Activated CD8-positive, alpha-beta memory T cell treated with anti-CD3 and anti-CD28 coated beads, Interleukin-2, amount 10 ng/mL, durations not matched to agents 7 days and 5 days (primary cell): Measurements from ENCODE around the gene PDXK. TPM values are rescaled to one million over a fixed set of nuclear protein-coding genes. Genes with fewer than 3 reads are reported as not detected.
"Not testable (repeated sequence)": the region's sequence is repeated elsewhere in the genome, so short reads cannot be mapped to it uniquely, and the experiment has no call there.

Experiments
- ATAC-seq: fragments of 150-1000 bp; cut with Tn5 transposase; one replicate; pipeline ENCODE4 v1.10.0; 2021; ENCODE audit warnings: moderate library complexity
- CTCF ChIA-PET: fragments of 350-600 bp; sonication (Branson Sonifier 250); formaldehyde crosslinking; loops from one replicate; lab custom pipeline; 2021; ENCODE audit warnings: antibody characterized with exemption; lab: Charles Lee
- DNase-seq: peaks from one replicate; pipeline ENCODE4 v3.0.0-alpha.2; 2020
- H3K27ac Mint-ChIP-seq: one replicate; pipeline ENCODE4 v1.8.0; 2021; ENCODE audit warnings: mild to moderate bottlenecking, mixed read lengths
- H3K27me3 Mint-ChIP-seq: one replicate; pipeline ENCODE4 v1.8.0; 2021; ENCODE audit warnings: mixed read lengths
- H3K36me3 Mint-ChIP-seq: one replicate; pipeline ENCODE4 v1.8.0; 2021; ENCODE audit warnings: mild to moderate bottlenecking, mixed read lengths
- H3K4me1 Mint-ChIP-seq: one replicate; pipeline ENCODE4 v1.8.0; 2021; ENCODE audit warnings: mixed read lengths
- H3K4me3 Mint-ChIP-seq: one replicate; pipeline ENCODE4 v1.8.0; 2021; ENCODE audit warnings: mild to moderate bottlenecking, moderate library complexity, mixed read lengths
- H3K9me3 Mint-ChIP-seq: one replicate; pipeline ENCODE4 v1.8.0; 2022; ENCODE audit warnings: low read depth, mixed read lengths
- total RNA-seq, 2 experiments: library from RNA; stranded (reverse); gene quantifications; one replicate each; pipeline ENCODE4 v1.2.3, GENCODE V29; 2021

The PDXK gene
- total RNA-seq = 10 to 100 TPM; 95.3 to 99.6 TPM

GRCh38 chr21:43718872-43719747 lies at the start of gene PDXK:
Gene PDXK (plus strand): TSS chr21:43719129. CDS start chr21:43719295, 166 bp downstream.
- ATAC-seq (peak; percentile 87), DNase-seq (peak; percentile 86)
- H3K27ac Mint-ChIP-seq = peak within 1 kb of the TSS; percentile 75
- CTCF ChIA-PET = interaction anchor here (0.9 to 1.4 kb wide), 3 partner anchors 8 to 14 kb away, joined by 3 to 6 read pairs (median 4); no protein-coding TSS in a partner anchor
- peaks cover 30% of the 10 kb centered on the region for H3K4me1 Mint-ChIP-seq
- H3K9me3 Mint-ChIP-seq = no peaks in the 10 kb centered on the region
- peak within 1 kb of the TSS; percentile 84 for H3K4me3 Mint-ChIP-seq
- peaks cover 22% of the 10 kb centered on the region for H3K27me3 Mint-ChIP-seq
- H3K36me3 Mint-ChIP-seq = peaks cover 4% of the 10 kb centered on the region

GRCh38 chr21:43669828-43670605 lies 48.9 kb upstream of the PDXK start:
- CTCF ChIA-PET = interaction anchor here (0.7 kb wide), 1 partner anchor 14 kb away, joined by 3 read pairs; no protein-coding TSS in a partner anchor
- no peak overlapping the region for H3K27ac Mint-ChIP-seq
- H3K27me3 Mint-ChIP-seq = no peaks in the 10 kb centered on the region
- no peak overlapping the region for H3K4me3 Mint-ChIP-seq
- H3K4me1 Mint-ChIP-seq = peaks cover 25% of the 10 kb centered on the region
- ATAC-seq (no peak), DNase-seq (no peak)
- peaks cover 49% of the 10 kb centered on the region for H3K36me3 Mint-ChIP-seq
- H3K9me3 Mint-ChIP-seq = peaks cover 7% of the 10 kb centered on the region

- H3K27ac Mint-ChIP-seq = no peak overlapping the region
- peaks cover 57% of the 10 kb centered on the region for H3K36me3 Mint-ChIP-seq
Measured at GRCh38 chr21:43675871-43676270, 43.1 kb upstream of the PDXK start.

GRCh38 chr21:43676391-43676790 lies 42.5 kb upstream of the PDXK start:
- Mint-ChIP-seq H3K9me3 (no peaks in the 10 kb centered on the region), H3K4me1 (peaks cover 6% of the 10 kb centered on the region), H3K27me3 (no peaks in the 10 kb centered on the region), H3K4me3 (no peak overlapping the region), H3K36me3 (peaks cover 57% of the 10 kb centered on the region), H3K27ac (no peak overlapping the region)
- no peak for ATAC-seq
- CTCF ChIA-PET = interaction anchor here (1.0 to 2.0 kb wide), 2 partner anchors 10 to 25 kb away, joined by 3 to 4 read pairs; no protein-coding TSS in a partner anchor
- DNase-seq = no peak

More at GRCh38 chr21:43675871-43676270, 43.1 kb upstream of the PDXK start:
- CTCF ChIA-PET = interaction anchor here (1.0 to 2.0 kb wide), 2 partner anchors 9 to 25 kb away, joined by 3 to 4 read pairs; no protein-coding TSS in a partner anchor
- H3K4me3 Mint-ChIP-seq = no peak overlapping the region
- H3K4me1 Mint-ChIP-seq = peaks cover 6% of the 10 kb centered on the region
- DNase-seq = no peak
- no peaks in the 10 kb centered on the region for H3K9me3 Mint-ChIP-seq
- no peak for ATAC-seq
- H3K27me3 Mint-ChIP-seq = no peaks in the 10 kb centered on the region

GRCh38 chr21:43679951-43680350 lies 39.0 kb upstream of the PDXK start:
- CTCF ChIA-PET = no interaction called here
- peaks cover 59% of the 10 kb centered on the region for H3K36me3 Mint-ChIP-seq
- H3K27ac Mint-ChIP-seq = peak overlapping the region; percentile 1
- H3K9me3 Mint-ChIP-seq = no peaks in the 10 kb centered on the region
- DNase-seq = no peak
- no peaks in the 10 kb centered on the region for H3K27me3 Mint-ChIP-seq
- ATAC-seq = no peak
- peaks cover 20% of the 10 kb centered on the region for H3K4me1 Mint-ChIP-seq
- H3K4me3 Mint-ChIP-seq = no peak overlapping the region

- H3K27me3 Mint-ChIP-seq, H3K4me3 Mint-ChIP-seq, H3K9me3 Mint-ChIP-seq, ATAC-seq, DNase-seq, CTCF ChIA-PET, H3K27ac Mint-ChIP-seq: not testable (repeated sequence)
- Mint-ChIP-seq H3K4me1 (peaks cover 20% of the 10 kb centered on the region), H3K36me3 (peaks cover 60% of the 10 kb centered on the region)
Measured at GRCh38 chr21:43680421-43680820, 38.5 kb upstream of the PDXK start.

GRCh38 chr21:43681650-43682049 lies 37.3 kb upstream of the PDXK start:
- ATAC-seq = no peak
- no peaks in the 10 kb centered on the region for H3K27me3 Mint-ChIP-seq
- H3K4me3 Mint-ChIP-seq = no peak overlapping the region
- H3K4me1 Mint-ChIP-seq = peaks cover 20% of the 10 kb centered on the region
- H3K9me3 Mint-ChIP-seq = no peaks in the 10 kb centered on the region
- CTCF ChIA-PET = no interaction called here
- DNase-seq = no peak
- no peak overlapping the region for H3K27ac Mint-ChIP-seq
- peaks cover 63% of the 10 kb centered on the region for H3K36me3 Mint-ChIP-seq

- CTCF ChIA-PET = interaction anchor here (1.7 kb wide), 1 partner anchor 44 kb away, joined by 4 read pairs; no protein-coding TSS in a partner anchor
- Mint-ChIP-seq H3K4me3 (no peak overlapping the region), H3K27ac (peak overlapping the region; percentile 78), H3K27me3 (no peaks in the 10 kb centered on the region), H3K36me3 (peaks cover 52% of the 10 kb centered on the region), H3K9me3 (no peaks in the 10 kb centered on the region), H3K4me1 (peaks cover 14% of the 10 kb centered on the region)
- DNase-seq (no peak), ATAC-seq (peak; percentile 45)
Measured at GRCh38 chr21:43684424-43684823, 34.5 kb upstream of the PDXK start.

- ATAC-seq (no peak), DNase-seq (no peak)
- H3K36me3 Mint-ChIP-seq = peaks cover 52% of the 10 kb centered on the region
- H3K4me1 Mint-ChIP-seq = peaks cover 14% of the 10 kb centered on the region
- no peak overlapping the region for H3K27ac Mint-ChIP-seq
- H3K9me3 Mint-ChIP-seq = no peaks in the 10 kb centered on the region
- CTCF ChIA-PET = no interaction called here
- no peaks in the 10 kb centered on the region for H3K27me3 Mint-ChIP-seq
- no peak overlapping the region for H3K4me3 Mint-ChIP-seq
Measured at GRCh38 chr21:43686811-43687565, 31.9 kb upstream of the PDXK start.

GRCh38 chr21:43687566-43688399 lies 31.1 kb upstream of the PDXK start:
- Mint-ChIP-seq H3K9me3 (no peaks in the 10 kb centered on the region), H3K4me1 (peaks cover 14% of the 10 kb centered on the region), H3K36me3 (peaks cover 48% of the 10 kb centered on the region), H3K27me3 (no peaks in the 10 kb centered on the region), H3K27ac (no peak overlapping the region), H3K4me3 (no peak overlapping the region)
- CTCF ChIA-PET = no interaction called here
- no peak for ATAC-seq
- no peak for DNase-seq

- Mint-ChIP-seq H3K36me3 (peaks cover 45% of the 10 kb centered on the region), H3K27me3 (no peaks in the 10 kb centered on the region), H3K4me1 (peaks cover 9% of the 10 kb centered on the region), H3K4me3 (no peak overlapping the region), H3K9me3 (no peaks in the 10 kb centered on the region), H3K27ac (no peak overlapping the region)
- no peak for DNase-seq
- no peak for ATAC-seq
- CTCF ChIA-PET = no interaction called here
Measured at GRCh38 chr21:43688906-43689305, 30.0 kb upstream of the PDXK start.
